ENCODE data around the gene NRDE2. TPM values are rescaled to one million over a fixed set of nuclear protein-coding genes. Genes with fewer than 3 reads are reported as not detected.

NRDE2 gene
- total RNA-seq, 1 experiment from 2014 or later, result 19.2 TPM

DNA sequence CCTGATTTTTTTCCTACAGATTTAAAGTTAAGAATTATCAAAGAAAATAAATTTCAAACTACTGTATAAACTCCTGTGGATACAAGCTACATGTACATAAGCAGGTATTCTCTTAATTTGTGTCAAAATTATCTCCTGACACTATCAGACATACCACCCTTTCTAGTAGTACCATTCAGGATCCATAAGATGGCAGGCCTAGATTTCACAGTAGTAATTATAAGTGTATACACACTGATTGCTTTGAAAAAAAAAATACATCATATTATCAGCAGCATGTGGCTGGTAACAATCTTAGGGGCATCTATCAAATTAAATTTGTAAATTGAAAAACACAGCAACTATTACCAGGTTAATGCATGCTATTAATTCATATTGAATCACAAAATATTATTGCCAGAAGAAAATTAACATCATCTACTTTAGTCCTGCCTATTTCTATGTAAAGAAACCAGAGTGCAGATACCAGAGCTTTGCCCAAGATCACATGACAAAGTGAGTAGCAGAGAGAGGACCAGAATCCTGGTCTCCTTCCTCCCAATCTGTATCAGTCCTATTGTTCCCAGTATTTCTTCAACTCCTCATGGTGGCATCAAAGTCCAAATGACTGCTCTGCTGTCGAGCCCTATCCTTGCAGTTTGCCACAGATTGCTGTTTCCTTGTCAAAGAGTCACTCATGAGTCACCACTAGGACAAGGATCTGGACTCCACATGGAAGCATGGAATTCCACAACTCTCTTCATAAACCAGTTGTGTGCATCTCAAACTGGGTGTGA is 37.4 kb upstream of the NRDE2 start:
- no peaks in the 10 kb centered on the region for H3K27me3 Mint-ChIP-seq (ENCODE audit: unreplicated experiment)
- H3K36me3 Mint-ChIP-seq (ENCODE audit: insufficient read depth, unreplicated experiment), result no peaks in the 10 kb centered on the region
- H3K9me3 Mint-ChIP-seq (ENCODE audit: low read depth, unreplicated experiment), result no peaks in the 10 kb centered on the region
- H3K4me1 Mint-ChIP-seq (ENCODE audit: low read depth, unreplicated experiment), result no peaks in the 10 kb centered on the region
- CTCF ChIA-PET, result no interaction called here
- TF ChIP-seq, protein P1, sequence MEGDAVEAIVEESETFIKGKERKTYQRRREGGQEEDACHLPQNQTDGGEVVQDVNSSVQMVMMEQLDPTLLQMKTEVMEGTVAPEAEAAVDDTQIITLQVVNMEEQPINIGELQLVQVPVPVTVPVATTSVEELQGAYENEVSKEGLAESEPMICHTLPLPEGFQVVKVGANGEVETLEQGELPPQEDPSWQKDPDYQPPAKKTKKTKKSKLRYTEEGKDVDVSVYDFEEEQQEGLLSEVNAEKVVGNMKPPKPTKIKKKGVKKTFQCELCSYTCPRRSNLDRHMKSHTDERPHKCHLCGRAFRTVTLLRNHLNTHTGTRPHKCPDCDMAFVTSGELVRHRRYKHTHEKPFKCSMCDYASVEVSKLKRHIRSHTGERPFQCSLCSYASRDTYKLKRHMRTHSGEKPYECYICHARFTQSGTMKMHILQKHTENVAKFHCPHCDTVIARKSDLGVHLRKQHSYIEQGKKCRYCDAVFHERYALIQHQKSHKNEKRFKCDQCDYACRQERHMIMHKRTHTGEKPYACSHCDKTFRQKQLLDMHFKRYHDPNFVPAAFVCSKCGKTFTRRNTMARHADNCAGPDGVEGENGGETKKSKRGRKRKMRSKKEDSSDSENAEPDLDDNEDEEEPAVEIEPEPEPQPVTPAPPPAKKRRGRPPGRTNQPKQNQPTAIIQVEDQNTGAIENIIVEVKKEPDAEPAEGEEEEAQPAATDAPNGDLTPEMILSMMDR (IDR thresholded peaks at IDR 0.05; ENCODE audit: unreplicated experiment), result no peak
- intact Hi-C loops (cut with micrococcal nuclease; ENCODE audit: unreplicated experiment), result no loop called here
- no peak for DNase-seq
- BruUV-seq (replicated peaks), result no TSS peak
- no peak overlapping the region for H3K27ac Mint-ChIP-seq (ENCODE audit: unreplicated experiment)
- H3K4me3 Mint-ChIP-seq (ENCODE audit: low read depth, unreplicated experiment), result no peak overlapping the region

DNA sequence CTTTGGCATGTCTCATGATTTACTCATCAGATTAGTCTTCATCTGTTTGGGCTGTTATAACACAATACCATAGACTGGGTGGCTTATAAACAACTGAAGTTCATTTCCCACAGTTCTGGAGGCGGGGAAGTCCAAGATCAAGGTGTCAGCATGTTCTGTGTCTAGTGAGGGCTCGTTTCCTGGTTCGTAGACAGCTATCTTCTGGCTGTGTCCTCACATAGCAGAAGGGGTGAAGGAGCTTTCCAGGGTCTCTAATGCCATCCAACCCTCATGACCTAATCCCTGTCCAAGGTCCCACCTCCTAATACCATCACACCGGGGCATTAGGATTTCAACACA is 30.8 kb upstream of the NRDE2 start:
- no peaks in the 10 kb centered on the region for H3K4me1 Mint-ChIP-seq (ENCODE audit: low read depth, unreplicated experiment)
- CTCF ChIA-PET, result no interaction called here
- DNase-seq, result no peak
- H3K4me3 Mint-ChIP-seq (ENCODE audit: low read depth, unreplicated experiment), result no peak overlapping the region
- no TSS peak for BruUV-seq (replicated peaks)
- intact Hi-C loops (cut with micrococcal nuclease; ENCODE audit: unreplicated experiment), result no loop called here
- H3K36me3 Mint-ChIP-seq (ENCODE audit: insufficient read depth, unreplicated experiment), result no peaks in the 10 kb centered on the region
- H3K9me3 Mint-ChIP-seq (ENCODE audit: low read depth, unreplicated experiment), result no peaks in the 10 kb centered on the region
- TF ChIP-seq, protein P1 (IDR thresholded peaks at IDR 0.05; ENCODE audit: unreplicated experiment), result no peak
- H3K27me3 Mint-ChIP-seq (ENCODE audit: unreplicated experiment), result no peaks in the 10 kb centered on the region
- no peak overlapping the region for H3K27ac Mint-ChIP-seq (ENCODE audit: unreplicated experiment)

DNA sequence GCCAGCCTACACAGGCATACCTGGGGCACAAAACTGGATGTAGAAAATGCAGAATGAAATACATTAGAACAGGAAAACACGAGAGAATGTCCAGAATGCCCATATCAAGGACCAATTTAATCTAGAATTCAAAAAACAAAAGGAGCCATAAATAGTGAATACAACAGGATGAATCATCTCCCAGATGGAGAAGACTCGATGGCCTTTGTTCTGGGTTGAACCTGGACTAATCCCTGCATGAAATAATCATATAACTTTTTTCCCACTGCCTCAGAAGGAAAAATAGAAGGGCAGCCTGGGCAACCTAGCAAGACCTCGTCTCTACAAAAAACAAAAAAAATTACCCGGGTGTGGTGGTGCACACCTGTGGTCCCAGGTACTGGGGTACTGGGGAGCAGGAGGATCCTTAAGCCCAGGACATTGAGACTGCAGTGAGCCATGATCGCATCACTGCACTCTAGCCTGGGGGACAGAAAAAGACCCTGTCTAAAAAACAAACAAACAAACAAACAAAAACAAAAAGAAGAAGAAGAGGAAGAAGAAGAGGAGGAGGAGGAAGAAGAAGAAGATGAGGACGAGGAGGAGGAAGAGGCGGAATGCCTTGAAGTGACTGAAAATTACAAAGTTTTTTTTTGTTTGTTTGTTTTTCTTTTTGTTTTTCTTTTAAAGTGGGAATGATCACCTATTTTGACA is 30.3 kb upstream of the NRDE2 start:
- TF ChIP-seq, protein P1 (IDR thresholded peaks at IDR 0.05; ENCODE audit: unreplicated experiment), result no peak
- no peak for DNase-seq
- no peaks in the 10 kb centered on the region for H3K4me1 Mint-ChIP-seq (ENCODE audit: low read depth, unreplicated experiment)
- no peak overlapping the region for H3K4me3 Mint-ChIP-seq (ENCODE audit: low read depth, unreplicated experiment)
- no peaks in the 10 kb centered on the region for H3K36me3 Mint-ChIP-seq (ENCODE audit: insufficient read depth, unreplicated experiment)
- no peaks in the 10 kb centered on the region for H3K9me3 Mint-ChIP-seq (ENCODE audit: low read depth, unreplicated experiment)
- H3K27ac Mint-ChIP-seq (ENCODE audit: unreplicated experiment), result no peak overlapping the region
- intact Hi-C loops (cut with micrococcal nuclease; ENCODE audit: unreplicated experiment), result no loop called here
- CTCF ChIA-PET, result interaction anchor here (0.6 kb wide), 1 partner anchor 373 kb away, joined by 4 read pairs; no protein-coding TSS in a partner anchor
- H3K27me3 Mint-ChIP-seq (ENCODE audit: unreplicated experiment), result no peaks in the 10 kb centered on the region
- BruUV-seq (replicated peaks), result no TSS peak

DNA sequence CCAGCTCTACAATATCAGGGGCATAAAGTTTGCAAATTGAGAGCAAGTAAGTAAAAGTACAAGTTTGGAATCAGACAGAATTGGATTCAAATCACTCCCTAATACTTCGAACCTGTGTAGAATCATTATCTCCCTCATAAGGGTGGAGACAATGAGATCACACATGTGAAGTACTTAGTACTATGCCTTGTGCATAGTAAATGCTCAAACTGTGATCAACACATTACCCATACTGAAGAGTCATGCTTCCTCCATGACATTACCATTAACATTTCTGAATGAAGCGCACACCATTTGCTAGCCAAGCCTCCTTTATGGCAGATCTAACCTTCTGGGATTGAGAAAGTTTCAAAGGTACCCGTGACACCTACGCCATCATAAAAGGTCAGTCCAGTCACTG is 26.6 kb upstream of the NRDE2 start:
- Mint-ChIP-seq H3K36me3 (ENCODE audit: insufficient read depth, unreplicated experiment) (no peaks in the 10 kb centered on the region), H3K27ac (ENCODE audit: unreplicated experiment) (no peak overlapping the region), H3K4me1 (ENCODE audit: low read depth, unreplicated experiment) (no peaks in the 10 kb centered on the region), H3K4me3 (ENCODE audit: low read depth, unreplicated experiment) (no peak overlapping the region), H3K27me3 (ENCODE audit: unreplicated experiment) (no peaks in the 10 kb centered on the region), H3K9me3 (ENCODE audit: low read depth, unreplicated experiment) (no peaks in the 10 kb centered on the region)
- CTCF ChIA-PET, result no interaction called here
- DNase-seq, result no peak
- TF ChIP-seq, protein P1 (IDR thresholded peaks at IDR 0.05; ENCODE audit: unreplicated experiment), result no peak
- no TSS peak for BruUV-seq (replicated peaks)
- intact Hi-C loops (cut with micrococcal nuclease; ENCODE audit: unreplicated experiment), result no loop called here

All from Calu3 (cell line).